COLO668 (cell line): ENCODE measurements around the gene PLPPR1.
A peak's percentile ranks its signal among the peaks of the same experiment; 100 is the strongest.

ENCODE experiments used
- DNase-seq: peaks from one replicate; lab custom pipeline; 2025; ENCODE audit not compliant: unreplicated experiment; lab: John Stamatoyannopoulos, UW

PLPPR1 gene

DNA sequence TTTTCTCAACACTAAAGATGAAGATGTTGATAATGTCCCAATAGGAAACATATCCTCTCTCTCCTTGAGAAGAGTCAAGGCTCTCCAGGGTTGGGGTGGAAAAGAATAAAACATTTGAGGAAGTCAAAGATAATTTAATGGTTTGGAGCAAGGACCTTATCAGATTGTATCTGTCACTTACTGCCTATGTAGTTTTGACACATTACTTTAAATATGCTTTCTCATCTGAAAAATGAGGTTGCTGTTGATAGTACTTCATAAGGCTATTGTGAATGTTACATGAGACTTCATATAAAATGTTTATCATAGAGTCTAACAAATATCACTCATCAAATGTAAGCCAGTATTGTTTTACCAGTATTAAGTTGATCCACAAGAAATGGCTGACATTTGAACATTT lies 307.6 kb downstream of the PLPPR1 start:
- DNase-seq: no peak

DNA sequence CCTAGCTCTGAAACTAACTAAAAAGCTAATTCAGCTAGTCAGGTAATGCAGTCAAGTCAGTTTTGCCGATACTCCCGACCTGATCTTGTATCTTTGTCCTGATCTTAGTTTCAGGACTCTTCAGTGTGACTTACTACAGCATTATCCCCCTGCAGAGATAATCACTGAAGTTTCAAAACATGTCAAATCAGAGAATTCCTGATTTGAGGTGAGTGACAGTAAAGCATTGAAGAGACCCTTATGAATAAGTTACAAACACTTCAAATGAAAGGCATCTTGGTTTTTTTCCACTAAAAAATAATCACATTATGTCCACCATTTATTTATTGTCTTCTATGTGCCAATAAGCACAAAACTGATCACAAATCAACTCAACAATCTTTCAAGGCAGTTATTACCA lies 308.7 kb downstream of the PLPPR1 start:
- no peak for DNase-seq

DNA sequence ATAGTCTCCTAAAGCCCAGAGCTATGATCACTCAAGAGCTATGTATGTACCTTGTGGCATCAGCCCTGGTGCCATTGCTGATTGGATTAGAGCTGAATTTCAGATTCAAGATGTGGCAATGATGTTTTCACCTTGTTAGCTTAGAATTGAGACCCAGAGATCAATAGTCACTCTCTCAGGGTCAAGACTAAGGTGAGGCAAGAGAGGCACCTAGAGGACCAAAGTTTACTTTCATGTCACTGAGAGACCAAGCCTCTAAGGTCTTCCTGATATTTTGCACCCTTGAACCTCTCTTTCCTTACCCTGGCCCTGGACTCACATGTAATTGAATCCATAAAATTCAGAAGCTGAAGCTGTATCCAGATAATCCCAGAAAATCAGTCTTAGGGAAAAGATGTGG lies 313.4 kb downstream of the PLPPR1 start:
- DNase-seq: no peak

DNA sequence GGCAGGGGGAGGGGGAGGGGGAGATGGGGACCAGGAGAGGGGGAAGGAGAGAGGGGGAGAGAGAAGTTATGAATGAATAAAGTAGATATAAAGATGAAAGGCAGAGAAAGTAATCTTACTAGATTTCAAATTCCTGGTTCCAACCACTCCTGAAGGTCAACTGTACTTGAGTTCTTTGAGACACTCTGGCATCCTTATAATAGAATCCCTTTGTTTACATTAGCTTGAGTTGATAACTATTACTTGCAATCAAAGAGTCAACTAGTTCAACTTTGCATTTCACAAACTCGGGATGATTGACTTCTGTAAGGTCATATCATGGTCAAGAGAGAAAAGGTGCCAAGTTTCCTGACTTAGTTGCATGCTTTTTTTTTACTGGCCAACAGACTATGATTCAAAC lies 314.1 kb downstream of the PLPPR1 start:
- no peak for DNase-seq

DNA sequence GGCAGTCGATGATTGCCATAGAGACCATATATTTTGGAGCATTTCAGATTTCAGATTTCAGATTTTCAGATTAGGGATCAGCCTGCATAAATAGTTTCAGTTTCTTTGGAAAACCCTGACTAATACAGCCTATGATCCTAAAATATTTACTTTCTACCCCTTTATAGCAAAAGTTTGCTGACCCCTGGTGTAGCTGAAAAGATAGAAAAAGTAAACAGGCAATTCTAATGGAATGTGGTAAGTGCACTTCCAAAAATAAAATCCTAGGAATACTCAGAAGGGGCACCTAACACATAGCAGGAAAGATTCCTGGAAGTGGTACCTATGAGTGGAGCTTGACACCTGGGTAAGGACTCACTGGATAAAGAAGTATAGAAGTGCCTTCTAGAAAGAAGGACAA lies 321.8 kb downstream of the PLPPR1 start:
- no peak for DNase-seq

DNA sequence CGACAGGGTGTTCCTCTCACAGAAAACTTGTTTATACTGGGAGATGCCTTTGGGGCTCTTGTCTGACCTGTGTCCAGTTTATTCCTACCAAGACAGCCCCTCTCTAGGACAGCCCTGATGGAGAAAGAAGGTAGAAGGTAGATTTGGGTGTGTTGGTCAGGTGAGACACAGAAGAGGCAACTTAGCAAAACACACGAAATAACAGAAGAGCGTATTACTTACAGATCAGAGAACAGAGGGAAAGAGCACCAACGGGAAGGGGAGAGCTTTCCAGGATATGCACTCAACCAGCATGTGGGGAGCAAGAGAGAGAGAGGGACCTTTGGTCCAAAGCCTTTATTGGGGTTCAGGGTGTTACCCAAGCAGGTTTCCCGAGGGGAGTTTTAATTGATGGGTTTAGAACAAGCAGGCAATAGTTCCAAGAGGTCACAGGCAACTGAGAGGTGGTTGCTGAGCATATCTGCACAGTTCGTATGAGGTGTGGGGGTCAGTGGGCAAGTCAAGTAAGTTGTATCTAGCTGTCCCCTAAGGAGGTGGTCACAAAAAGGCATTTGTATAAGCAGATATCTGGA lies 324.5 kb downstream of the PLPPR1 start:
- DNase-seq: no peak

DNA sequence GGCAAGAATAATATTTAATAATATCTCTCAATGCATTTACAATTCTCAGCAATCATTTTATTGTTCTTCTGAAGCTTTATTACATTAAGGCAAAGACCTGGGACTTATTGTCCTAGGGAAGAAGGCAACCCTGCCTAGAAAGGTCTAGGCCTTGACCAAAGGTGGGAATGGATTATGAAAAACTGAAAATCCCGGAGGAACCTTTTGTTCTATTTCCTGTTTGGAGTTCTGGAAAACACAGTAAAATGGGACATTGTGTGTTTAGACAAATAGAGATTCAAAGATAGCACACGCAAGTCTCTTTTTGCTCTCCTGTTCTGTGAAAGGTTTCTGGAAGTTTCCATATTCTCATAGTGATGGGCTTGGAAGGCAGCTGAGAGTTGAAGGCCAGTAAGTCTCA lies 325.2 kb downstream of the PLPPR1 start:
- DNase-seq: no peak

DNA sequence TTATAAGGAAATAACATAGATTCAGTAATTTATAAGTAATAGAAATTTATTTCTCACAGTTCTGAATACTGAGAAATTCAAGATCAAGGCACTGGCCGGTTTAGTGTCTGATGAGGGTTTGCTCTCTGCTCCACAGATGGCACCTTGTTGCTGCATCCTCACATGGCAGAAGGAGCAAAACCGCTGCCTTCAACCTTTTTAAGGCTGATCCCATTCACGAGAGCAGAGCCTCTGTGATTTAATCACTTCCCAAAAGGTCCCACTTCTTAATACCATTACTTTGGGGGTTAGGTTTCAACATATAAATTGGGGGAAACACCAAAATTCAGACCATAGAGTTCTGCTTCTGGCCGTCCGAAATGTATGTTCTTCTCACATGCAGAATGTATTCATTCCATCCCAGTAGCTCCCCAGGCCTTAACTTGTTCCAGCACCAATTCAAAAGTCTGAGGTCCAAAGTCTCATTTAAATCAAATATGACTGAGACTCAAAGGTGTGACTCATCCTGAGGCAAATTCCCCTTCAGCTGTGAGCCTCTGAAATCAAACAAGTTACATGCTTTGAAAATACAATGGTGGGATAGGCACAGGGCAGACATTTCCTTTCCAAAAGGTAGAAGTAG lies 325.7 kb downstream of the PLPPR1 start:
- DNase-seq: peak; percentile 12

DNA sequence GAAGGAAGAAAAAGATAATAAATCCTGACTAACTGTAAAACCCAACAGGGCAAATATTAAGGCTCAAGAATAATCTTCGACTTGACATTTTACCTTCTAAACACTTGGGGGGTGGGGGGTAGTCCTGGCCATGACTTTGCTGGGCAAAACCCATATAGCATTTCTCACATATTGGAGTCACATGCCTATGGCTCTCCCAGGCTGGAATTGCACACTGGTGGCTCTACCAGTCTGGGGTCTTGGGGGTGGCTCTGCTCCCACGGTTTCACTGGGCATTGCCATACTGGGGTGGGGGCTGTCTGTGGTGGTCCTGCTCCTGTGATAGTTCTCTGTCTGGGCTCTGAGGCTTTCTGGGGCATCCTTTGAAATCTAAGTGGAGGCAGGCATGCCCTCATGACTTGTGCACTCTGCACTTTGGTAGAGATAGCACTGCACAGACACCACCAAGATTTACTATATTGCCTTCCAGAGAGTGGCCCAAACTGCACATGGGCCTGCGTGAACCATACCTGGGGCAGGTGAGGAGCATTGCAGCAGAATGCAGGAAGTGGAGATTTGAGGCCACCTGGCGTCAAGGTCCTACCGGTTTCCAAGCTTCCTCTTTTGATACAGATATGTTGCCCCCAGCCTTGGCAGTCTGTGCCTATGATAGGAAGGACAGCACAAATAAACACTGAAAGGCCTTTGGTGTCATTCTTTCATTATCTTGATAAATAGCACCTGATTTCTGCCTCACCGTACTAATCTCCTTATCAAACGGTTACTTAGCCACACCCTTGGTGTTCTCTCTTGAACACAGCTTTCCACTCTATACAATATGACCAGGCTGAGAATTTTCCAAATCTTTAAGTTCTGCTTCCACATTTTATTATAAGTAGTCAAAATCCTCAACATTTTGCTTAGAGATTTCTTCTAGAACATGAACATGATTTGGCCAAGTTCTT lies 326.5 kb downstream of the PLPPR1 start:
- DNase-seq: no peak

DNA sequence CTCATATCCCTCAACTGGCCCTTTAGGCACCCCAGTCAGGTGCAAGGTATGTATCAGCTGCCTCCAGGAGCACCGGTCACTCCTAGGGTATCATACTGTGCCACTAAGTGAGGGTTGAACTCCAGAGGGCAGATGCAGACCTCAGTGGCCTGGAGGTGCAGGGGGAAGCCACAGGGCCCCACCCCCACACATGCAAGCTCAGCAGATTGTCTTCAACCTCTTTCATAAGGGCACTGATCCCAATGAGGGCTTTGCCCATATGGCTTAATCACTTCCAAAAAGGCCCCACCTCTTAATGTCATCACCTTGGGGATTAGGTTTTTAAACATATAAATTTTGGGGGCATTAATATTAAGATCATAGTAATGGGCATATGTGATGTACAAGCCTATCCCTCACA lies 328.1 kb downstream of the PLPPR1 start:
- no peak for DNase-seq

DNA sequence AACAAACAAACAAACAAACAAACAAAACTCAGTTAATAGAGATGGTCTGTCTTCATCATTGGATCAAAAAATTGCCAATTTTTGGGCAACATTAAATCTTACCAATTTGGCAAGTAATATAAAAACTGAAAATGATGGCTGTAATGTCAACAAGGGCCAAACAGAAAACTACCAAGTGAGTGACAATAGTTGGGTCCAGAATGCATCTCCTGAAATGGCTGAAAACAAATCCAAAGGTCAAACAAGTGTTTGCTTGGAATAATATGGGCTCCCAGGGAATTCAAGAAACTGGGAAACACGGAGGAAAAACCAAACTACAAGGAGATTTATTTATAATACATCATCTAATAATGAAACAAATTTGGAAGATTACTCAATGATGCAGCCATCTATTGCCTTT lies 331.2 kb downstream of the PLPPR1 start:
- no peak for DNase-seq

DNA sequence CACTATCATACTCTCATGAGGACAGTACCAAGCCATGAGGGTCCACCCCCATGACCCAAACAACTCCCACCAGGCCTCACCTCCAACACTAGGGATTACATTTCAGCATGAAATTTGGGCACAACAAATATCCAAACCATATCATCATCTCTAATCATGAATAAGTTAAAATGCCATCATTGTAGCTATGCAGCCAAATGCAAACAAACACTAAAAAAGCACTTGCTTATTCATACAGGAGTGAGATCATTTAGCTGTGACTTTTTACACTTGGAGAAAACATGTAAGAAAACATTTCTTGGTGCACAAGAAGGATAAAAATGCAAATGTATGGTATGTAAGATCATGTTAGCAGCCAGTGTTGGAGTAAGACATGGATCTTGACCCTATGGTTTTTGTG lies 332.1 kb downstream of the PLPPR1 start:
- DNase-seq: no peak

DNA sequence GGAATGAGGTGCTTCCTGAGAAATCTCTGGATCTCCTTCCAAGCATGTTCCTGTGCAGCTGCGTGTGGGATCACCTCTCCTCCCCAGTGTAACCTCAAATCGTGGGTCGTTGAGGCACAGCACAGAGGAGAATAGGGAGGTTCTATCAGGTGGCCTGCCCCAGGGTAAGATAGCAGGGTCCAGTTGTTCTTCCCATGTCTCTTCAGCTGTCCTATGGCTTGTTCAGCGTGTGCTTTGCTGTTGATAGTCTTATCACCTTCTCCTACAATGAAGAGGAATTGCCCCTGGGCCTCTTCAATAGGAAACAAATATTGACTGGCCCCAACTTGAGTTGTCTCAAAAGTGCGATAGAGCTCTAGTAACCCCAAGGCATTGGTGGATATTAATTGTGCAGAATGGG lies 333.9 kb downstream of the PLPPR1 start:
- no peak for DNase-seq

DNA sequence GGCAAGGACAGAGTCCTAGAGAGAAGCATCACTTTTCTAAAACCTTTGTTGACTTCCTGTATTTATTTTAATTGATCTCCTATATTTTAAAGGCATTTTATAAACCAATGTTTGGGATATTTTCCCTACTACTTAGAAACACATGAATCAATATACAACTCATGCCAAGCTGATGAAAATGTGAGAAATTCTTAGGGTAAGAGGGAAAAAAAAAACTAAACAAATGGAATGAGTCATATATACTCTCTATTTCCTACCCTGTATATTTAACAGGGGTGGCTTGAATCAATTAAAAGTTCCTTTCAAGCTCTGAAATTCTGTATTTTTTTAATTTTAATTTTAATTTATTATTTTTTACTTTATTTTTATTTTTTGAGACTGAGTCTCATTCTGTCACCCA lies 336.7 kb downstream of the PLPPR1 start:
- DNase-seq: no peak

DNA sequence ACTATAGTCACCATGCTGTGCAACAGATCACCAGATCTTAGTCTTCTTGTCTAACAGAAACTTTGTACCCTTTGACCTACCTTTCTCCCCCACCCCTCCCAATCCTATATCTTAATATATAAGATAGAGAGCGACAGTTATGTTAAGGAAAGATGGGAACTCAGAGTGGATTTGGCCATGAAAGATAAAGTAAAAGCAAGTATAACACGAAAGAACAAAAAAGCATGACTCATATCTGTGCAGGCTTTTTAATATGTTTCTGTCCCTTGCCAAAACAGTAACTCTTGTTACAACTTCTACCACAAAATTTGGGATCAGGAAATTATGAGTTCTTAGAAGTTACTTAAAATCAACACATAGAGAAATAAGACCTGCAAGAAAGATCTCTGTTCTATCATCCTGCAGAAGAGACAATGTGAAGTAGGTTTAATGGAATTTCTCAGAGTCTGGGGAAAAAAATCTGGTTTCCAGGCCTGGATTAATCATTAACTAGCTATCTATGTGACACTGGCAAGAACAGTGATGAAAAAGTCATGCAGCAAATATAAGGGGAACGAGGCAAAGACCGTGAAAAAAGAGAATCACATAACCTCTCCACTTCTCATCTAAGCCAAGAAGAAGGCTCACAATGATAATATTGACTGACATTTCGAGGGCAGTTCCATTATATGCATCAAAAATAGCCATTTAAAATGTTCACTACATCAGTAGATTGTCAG lies 337.7 kb downstream of the PLPPR1 start:
- no peak for DNase-seq

DNA sequence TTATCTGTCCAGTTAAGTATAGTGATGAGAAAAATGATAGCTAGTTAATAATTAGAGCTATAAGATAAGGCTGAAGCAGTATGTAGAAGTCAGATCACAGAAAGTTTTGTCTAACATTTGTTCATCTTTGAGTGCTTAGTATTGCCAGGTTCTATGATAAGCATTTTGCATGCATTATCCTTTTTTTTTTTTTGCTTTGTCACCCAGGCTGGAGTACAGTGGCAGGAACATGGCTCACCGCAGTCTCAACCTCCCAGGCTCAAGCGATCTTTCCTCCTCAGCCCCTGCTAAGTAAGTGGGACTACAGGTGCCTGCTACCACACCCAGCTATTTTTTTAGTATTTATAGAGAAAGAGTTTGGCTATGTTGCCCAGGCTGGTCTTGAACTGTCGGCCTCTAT lies 338.8 kb downstream of the PLPPR1 start:
- no peak for DNase-seq

DNA sequence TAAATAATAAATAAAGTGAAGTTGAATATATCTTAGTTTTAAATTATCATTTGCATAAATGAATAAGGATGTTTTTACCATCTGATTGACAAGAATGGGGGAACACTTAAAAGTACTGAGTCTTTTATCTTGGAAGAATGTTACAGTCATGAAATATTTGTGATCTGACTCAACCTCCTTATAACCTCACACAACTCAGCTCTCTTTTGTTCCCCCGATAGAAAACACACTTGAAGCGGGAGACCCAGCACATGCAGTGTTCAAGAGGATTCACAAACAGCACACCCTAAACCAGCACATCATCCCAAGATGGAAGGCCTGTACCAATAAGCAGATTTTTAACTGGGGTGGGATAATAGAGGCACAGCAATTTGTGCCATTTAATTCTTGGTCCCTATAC lies 340.8 kb downstream of the PLPPR1 start:
- no peak for DNase-seq

DNA sequence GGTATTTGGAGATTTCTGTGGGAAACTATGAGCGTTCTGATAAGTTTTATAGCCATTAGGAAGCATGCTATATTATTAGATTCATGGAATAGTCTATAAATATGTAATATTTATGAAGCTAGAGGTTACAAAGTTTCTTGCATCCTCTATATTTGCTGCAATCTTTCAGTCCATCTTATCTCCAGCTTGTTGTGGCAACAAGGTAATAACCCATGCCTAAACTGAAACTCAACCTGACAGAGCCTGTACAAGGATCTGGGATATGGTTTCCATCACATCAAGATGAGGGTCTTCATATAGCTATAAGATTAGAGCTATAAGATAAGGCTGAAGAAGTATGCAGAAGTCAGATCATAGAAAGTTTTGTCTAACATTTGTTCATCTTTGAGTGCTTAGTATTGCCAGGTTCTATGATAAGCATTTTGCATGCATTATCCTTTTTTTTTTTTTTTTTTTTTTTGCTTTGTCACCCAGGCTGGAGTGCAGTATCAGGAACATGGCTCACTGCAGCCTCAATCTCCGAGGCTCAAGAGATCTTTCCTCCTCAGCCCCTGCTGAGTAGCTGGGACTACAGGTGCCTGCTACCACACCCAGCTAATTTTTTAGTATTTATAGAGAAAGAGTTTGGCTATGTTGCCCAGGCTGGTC lies 341.5 kb downstream of the PLPPR1 start:
- no peak for DNase-seq

DNA sequence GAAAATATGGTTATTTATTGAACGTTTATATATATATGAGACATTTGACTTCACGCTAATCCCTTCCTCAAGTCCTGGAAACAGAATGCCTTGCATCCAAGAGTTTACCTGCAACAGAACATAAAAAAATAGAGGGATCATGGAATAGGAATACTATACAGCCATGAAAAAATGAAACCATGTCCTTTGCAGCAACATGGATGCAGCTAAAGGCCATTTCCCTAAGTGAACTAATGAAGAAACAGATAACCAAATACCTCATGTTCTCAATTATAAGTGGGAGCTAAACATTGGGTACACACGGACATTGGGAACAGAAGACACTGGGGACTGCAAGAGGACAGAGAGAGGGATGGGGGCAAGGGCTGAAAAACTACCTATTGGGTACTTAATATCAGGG lies 343.3 kb downstream of the PLPPR1 start:
- DNase-seq: no peak

DNA sequence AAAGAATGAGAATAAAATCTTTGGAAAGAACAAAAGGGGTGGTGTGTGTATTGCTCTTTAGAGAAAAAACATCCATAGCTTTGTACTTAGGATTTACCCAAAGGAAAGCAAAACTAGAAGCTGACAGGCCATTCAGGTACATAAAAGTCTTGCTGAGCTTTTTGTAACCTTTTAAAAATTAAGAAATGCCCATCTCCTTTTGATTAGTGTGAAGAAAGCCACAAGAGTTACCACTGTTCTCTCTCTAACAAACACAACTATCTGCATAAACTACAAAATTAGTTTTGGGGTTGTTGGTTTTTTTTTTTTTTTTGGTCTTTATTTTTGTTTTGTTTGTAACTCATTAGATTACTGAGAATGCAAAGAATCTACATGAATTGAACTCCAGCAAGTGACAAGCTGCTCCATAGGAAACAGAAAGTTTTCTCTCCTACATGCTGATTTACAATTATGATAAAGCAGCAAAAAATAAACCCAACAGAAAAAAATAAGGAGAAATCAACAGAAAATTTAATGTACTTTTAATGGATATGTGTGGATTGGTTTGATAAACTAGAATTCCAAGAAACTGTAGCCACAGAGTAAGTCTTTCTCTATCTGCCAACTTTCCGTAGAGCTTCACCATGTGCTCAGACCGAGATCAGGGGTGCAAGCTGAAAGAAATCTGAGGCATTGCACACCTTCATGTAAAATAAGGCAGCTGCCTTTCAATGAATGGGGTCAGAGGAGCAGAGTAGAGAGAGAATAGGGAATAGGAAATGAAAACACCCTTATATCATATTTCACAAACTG lies 344.0 kb downstream of the PLPPR1 start:
- no peak for DNase-seq
